Upper lobe of left lung (tissue), 4 donors: Measurements from ENCODE around the gene PNKD.

Source experiments
- EP300 ChIP-seq, 4 donors: sonication (generic); formaldehyde crosslinking; IDR thresholded peaks; one replicate each; pipeline ENCODE4 v1.5.1; 2017; ENCODE audit warnings: antibody characterized with exemption in 4 of 4, control low read depth in 2 of 4
- POLR2A ChIP-seq, 4 donors: fragments of 450-650 bp; IDR thresholded peaks; one replicate each; pipeline ENCODE4 v1.5.1; 2016 to 2017; ENCODE audit warnings: antibody characterized with exemption in 4 of 4, mild to moderate bottlenecking in 2 of 4
- POLR2AphosphoS5 ChIP-seq, 2 donors: sonication (generic); formaldehyde crosslinking; IDR thresholded peaks; one replicate each; pipeline ENCODE4 v1.5.1; 2017; ENCODE audit warnings: antibody characterized with exemption in 2 of 2
- TF ChIP-seq, protein P1 (sequence below), 6 experiments: fragments of 450-650 bp in 4 of 6; fragments of 200-600 bp in 2 of 6; sonication (generic) in 2 of 6; IDR thresholded peaks; one replicate each; pipeline ENCODE4 v1.5.1; 2016 to 2019; ENCODE audit warnings: antibody characterized with exemption in 6 of 6

DNA sequence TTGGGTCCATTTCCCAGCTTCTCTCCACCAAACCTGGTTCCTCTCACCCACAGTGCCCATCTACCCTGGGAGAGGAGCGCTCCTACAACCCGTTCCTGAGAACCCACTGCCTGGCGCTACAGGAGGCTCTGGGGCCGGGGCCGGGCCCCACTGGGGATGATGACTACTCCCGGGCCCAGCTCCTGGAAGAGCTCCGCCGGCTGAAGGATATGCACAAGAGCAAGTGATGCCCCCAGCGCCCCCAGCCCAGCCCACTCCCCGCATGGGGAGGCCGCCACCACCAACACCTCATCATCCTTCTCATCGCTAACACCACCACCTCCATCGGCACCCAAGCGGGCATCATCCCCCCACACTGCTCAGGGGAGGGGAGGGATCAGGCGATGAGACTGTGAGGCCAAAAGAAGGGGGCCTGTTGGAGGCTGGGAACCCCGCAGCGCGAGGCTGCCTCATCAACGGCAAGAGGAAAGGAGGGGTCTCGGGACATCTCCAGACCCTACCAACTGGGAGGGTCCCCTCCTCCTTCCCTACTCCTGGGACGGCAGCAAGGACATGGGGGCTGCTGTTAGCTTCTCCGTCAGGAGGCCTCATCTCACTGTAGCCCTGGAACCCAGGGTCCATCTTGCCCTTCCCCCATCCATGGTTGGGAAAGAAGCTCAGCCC lies 74.6 kb downstream of the PNKD start:
- TF ChIP-seq, protein P1, sequence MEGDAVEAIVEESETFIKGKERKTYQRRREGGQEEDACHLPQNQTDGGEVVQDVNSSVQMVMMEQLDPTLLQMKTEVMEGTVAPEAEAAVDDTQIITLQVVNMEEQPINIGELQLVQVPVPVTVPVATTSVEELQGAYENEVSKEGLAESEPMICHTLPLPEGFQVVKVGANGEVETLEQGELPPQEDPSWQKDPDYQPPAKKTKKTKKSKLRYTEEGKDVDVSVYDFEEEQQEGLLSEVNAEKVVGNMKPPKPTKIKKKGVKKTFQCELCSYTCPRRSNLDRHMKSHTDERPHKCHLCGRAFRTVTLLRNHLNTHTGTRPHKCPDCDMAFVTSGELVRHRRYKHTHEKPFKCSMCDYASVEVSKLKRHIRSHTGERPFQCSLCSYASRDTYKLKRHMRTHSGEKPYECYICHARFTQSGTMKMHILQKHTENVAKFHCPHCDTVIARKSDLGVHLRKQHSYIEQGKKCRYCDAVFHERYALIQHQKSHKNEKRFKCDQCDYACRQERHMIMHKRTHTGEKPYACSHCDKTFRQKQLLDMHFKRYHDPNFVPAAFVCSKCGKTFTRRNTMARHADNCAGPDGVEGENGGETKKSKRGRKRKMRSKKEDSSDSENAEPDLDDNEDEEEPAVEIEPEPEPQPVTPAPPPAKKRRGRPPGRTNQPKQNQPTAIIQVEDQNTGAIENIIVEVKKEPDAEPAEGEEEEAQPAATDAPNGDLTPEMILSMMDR (IDR thresholded peaks at IDR 0.05) = no peak
- no peak for TF ChIP-seq POLR2A (IDR thresholded peaks at IDR 0.05)
- no peak for TF ChIP-seq POLR2AphosphoS5 (IDR thresholded peaks at IDR 0.05)
- no peak for TF ChIP-seq EP300 (IDR thresholded peaks at IDR 0.05)
